IPS-20b (cell line): Measurements from ENCODE around the gene CXCL6.
A peak's percentile ranks its signal among the peaks of the same experiment; 100 is the strongest.

ENCODE experiments used
- H3K27ac ChIP-seq: one replicate; pipeline ENCODE4 v1.5.1; 2013; ENCODE audit warnings: low read length
- H3K27me3 ChIP-seq: 2 replicates; pipeline ENCODE4 v1.6.1; 2013; ENCODE audit warnings: mild to moderate bottlenecking, low read length, inconsistent platforms; ENCODE audit not compliant: insufficient read depth
- H3K36me3 ChIP-seq: 2 replicates; pipeline ENCODE4 v1.6.1; 2013; ENCODE audit warnings: low read depth, mild to moderate bottlenecking, inconsistent platforms, low read length, moderate library complexity; ENCODE audit not compliant: insufficient read depth
- H3K4me1 ChIP-seq: 2 replicates; pipeline ENCODE4 v1.6.1; 2013; ENCODE audit warnings: mild to moderate bottlenecking, control low read depth, inconsistent platforms, low read length, moderate library complexity; ENCODE audit not compliant: insufficient read depth
- H3K4me3 ChIP-seq: 2 replicates; pipeline ENCODE4 v1.5.1; 2013; ENCODE audit warnings: mild to moderate bottlenecking, low read length, inconsistent platforms
- H3K9ac ChIP-seq: 2 replicates; pipeline ENCODE4 v1.6.1; 2013; ENCODE audit warnings: low read depth, mild to moderate bottlenecking, inconsistent platforms, low read length, moderate library complexity
- H3K9me3 ChIP-seq: 2 replicates; pipeline ENCODE4 v1.6.1; 2013; ENCODE audit warnings: mild to moderate bottlenecking, low read depth, low read length, inconsistent platforms; ENCODE audit not compliant: insufficient read depth

The CXCL6 gene

DNA sequence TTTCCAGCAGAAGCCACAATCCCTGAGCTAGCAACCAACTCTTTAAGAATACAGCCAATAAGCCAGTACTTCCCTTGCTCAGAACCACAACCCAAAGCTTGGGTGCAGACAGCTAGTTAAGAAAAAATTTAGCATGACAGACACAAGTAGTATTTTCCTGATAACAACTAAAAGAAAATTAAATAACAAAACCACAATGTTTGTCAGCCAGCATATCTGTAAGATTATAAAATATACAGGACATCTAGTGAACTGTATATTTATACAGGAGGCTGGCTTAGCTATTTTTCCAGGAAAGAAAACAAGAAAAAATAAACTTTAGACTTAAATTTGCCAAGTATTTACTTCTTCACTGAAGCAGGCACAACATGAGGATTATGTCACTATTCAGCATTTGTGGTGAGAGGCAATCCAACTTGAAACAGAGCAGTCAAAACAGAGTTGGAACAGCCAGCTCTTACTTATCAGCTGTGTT is 23.2 kb downstream of the CXCL6 start:
- no peak overlapping the region for H3K27ac ChIP-seq
- H3K9me3 ChIP-seq = no peaks in the 10 kb centered on the region
- no peaks in the 10 kb centered on the region for H3K27me3 ChIP-seq
- no peaks in the 10 kb centered on the region for H3K4me1 ChIP-seq
- H3K36me3 ChIP-seq = no peaks in the 10 kb centered on the region
- no peak overlapping the region for H3K9ac ChIP-seq
- H3K4me3 ChIP-seq = no peak overlapping the region

DNA sequence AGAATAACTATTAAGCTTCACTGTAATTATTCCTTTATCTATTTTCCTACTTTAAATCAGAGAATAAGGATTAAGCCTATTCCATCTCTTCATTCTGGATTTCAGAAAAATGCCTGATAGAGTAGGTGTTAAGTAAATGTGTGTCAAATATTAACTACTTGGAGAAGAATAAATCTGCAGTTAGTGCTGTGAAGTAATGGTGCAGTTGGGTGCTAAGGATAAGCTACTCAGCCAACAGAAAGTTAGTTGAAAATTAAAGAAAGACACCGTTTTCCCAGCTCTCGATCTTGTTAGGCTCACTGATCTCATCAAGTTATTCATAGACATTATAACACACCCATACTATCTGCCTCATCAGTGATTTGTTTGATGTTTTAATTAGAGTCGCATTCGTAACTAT is 23.7 kb downstream of the CXCL6 start:
- no peaks in the 10 kb centered on the region for H3K27me3 ChIP-seq
- H3K9me3 ChIP-seq = no peaks in the 10 kb centered on the region
- peaks cover 2% of the 10 kb centered on the region; the same call in 1 of the 2 replicates for H3K4me1 ChIP-seq
- H3K27ac ChIP-seq = no peak overlapping the region
- H3K9ac ChIP-seq = no peak overlapping the region
- H3K36me3 ChIP-seq = no peaks in the 10 kb centered on the region
- no peak overlapping the region for H3K4me3 ChIP-seq

DNA sequence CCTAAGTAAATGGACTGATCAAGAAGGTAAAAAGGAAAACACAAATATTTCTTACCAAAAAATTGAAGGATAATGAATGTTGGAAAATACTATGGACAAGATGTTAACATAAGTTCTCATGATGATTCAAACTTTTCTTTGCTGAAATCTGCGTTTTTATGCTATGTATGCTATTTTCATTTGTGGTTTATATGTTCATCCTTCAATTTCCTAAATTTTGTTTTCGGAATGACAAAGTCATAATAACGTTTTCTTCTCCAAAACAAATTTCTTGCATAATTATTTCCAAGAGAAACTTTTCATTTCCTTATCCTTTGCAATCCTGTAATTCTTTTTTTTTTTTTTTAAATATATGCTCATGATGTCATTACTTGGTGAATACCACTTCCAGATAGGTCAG is 24.4 kb downstream of the CXCL6 start:
- Histone ChIP-seq H3K27me3 (no peaks in the 10 kb centered on the region), H3K36me3 (no peaks in the 10 kb centered on the region), H3K4me1 (peaks cover 2% of the 10 kb centered on the region; the same call in 1 of the 2 replicates), H3K9me3 (no peaks in the 10 kb centered on the region), H3K9ac (no peak overlapping the region), H3K27ac (no peak overlapping the region), H3K4me3 (no peak overlapping the region)

DNA sequence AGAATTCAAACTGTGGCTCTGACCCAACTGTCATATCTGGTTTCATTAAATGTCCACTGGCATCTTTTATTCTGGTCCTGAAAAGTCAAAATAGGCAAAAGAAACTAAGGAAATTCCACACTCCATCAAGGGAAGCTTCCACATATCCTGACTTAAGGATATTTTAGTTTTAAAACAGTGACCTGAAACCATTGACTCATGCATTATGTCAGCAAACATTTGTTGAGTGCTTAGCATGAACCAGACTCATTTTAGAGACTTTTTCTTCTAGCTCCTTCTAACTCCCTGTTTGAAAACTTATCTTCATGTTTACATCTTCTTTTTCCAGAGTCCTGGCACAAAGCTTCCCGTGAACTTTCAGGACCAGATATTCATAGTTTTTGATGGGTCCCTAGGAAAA is 25.8 kb downstream of the CXCL6 start:
- no peak overlapping the region for H3K4me3 ChIP-seq
- no peaks in the 10 kb centered on the region for H3K36me3 ChIP-seq
- H3K27me3 ChIP-seq = no peaks in the 10 kb centered on the region
- H3K27ac ChIP-seq = no peak overlapping the region
- H3K4me1 ChIP-seq = peaks cover 2% of the 10 kb centered on the region; the same call in 1 of the 2 replicates
- no peaks in the 10 kb centered on the region for H3K9me3 ChIP-seq
- H3K9ac ChIP-seq = no peak overlapping the region

- Histone ChIP-seq H3K9ac (no peak overlapping the region), H3K27me3 (peaks cover 17% of the 10 kb centered on the region), H3K4me3 (no peak overlapping the region), H3K36me3 (no peaks in the 10 kb centered on the region), H3K27ac (no peak overlapping the region), H3K9me3 (no peaks in the 10 kb centered on the region), H3K4me1 (peaks cover 2% of the 10 kb centered on the region; the same call in 1 of the 2 replicates)
Observed at GRCh38 chr4:73864365-73864764, 27.9 kb downstream of the CXCL6 start.

- no peak overlapping the region for H3K4me3 ChIP-seq
- no peak overlapping the region for H3K9ac ChIP-seq
- H3K36me3 ChIP-seq = no peaks in the 10 kb centered on the region
- peaks cover 23% of the 10 kb centered on the region for H3K27me3 ChIP-seq
- H3K4me1 ChIP-seq = peaks cover 5% of the 10 kb centered on the region
- no peak overlapping the region for H3K27ac ChIP-seq
- H3K9me3 ChIP-seq = no peaks in the 10 kb centered on the region
Observed at GRCh38 chr4:73864961-73865360, 28.5 kb downstream of the CXCL6 start.

GRCh38 chr4:73865431-73866096 is 29.1 kb downstream of the CXCL6 start:
- no peak overlapping the region for H3K4me3 ChIP-seq
- H3K27ac ChIP-seq = no peak overlapping the region
- H3K4me1 ChIP-seq = peaks cover 8% of the 10 kb centered on the region
- no peaks in the 10 kb centered on the region for H3K9me3 ChIP-seq
- H3K36me3 ChIP-seq = no peaks in the 10 kb centered on the region
- H3K9ac ChIP-seq = no peak overlapping the region
- H3K27me3 ChIP-seq = peaks cover 29% of the 10 kb centered on the region

GRCh38 chr4:73866246-73866645 is 29.8 kb downstream of the CXCL6 start:
- Histone ChIP-seq H3K4me3 (no peak overlapping the region), H3K36me3 (no peaks in the 10 kb centered on the region), H3K9ac (no peak overlapping the region), H3K27ac (no peak overlapping the region), H3K4me1 (peaks cover 8% of the 10 kb centered on the region), H3K27me3 (peaks cover 33% of the 10 kb centered on the region), H3K9me3 (no peaks in the 10 kb centered on the region)

GRCh38 chr4:73867783-73868182 is 31.3 kb downstream of the CXCL6 start:
- Histone ChIP-seq H3K27me3 (peaks cover 33% of the 10 kb centered on the region), H3K4me1 (peaks cover 8% of the 10 kb centered on the region), H3K9ac (no peak overlapping the region), H3K9me3 (no peaks in the 10 kb centered on the region), H3K4me3 (no peak overlapping the region), H3K36me3 (no peaks in the 10 kb centered on the region), H3K27ac (no peak overlapping the region)

- peaks cover 33% of the 10 kb centered on the region for H3K27me3 ChIP-seq
- no peak overlapping the region for H3K27ac ChIP-seq
- H3K36me3 ChIP-seq = no peaks in the 10 kb centered on the region
- peak overlapping the region; percentile 82 for H3K4me3 ChIP-seq
- H3K9ac ChIP-seq = peak overlapping the region; percentile 62; the same call in 1 of the 2 replicates
- H3K4me1 ChIP-seq = peaks cover 8% of the 10 kb centered on the region
- no peaks in the 10 kb centered on the region for H3K9me3 ChIP-seq
Observed at GRCh38 chr4:73868206-73869129, 32.0 kb downstream of the CXCL6 start.

DNA sequence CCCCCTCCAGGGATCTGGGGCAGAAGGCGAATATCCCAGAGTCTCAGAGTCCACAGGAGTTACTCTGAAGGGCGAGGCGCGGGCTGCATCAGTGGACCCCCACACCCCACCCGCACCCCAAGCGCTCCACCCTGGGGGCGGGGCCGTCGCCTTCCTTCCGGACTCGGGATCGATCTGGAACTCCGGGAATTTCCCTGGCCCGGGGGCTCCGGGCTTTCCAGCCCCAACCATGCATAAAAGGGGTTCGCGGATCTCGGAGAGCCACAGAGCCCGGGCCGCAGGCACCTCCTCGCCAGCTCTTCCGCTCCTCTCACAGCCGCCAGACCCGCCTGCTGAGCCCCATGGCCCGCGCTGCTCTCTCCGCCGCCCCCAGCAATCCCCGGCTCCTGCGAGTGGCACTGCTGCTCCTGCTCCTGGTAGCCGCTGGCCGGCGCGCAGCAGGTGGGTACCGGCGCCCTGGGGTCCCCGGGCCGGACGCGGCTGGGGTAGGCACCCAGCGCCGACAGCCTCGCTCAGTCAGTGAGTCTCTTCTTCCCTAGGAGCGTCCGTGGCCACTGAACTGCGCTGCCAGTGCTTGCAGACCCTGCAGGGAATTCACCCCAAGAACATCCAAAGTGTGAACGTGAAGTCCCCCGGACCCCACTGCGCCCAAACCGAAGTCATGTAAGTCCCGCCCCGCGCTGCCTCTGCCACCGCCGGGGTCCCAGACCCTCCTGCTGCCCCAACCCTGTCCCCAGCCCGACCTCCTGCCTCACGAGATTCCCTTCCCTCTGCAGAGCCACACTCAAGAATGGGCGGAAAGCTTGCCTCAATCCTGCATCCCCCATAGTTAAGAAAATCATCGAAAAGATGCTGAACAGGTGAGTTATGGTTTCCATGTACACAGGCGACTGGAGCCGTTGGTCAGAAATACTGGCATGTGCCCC is 32.9 kb downstream of the CXCL6 start, which contains the start of gene CXCL1:
Gene CXCL1 (plus strand): TSS at position 264 of the 926 bp plus-strand sequence. CDS start 78 bp downstream, at position 342.
- H3K27me3 ChIP-seq = peaks cover 33% of the 10 kb centered on the region
- H3K27ac ChIP-seq = no peak within 1 kb of the TSS
- peak within 1 kb of the TSS; percentile 62; the same call in 1 of the 2 replicates for H3K9ac ChIP-seq
- peaks cover 8% of the 10 kb centered on the region for H3K4me1 ChIP-seq
- no peaks in the 10 kb centered on the region for H3K36me3 ChIP-seq
- H3K9me3 ChIP-seq = no peaks in the 10 kb centered on the region
- peak within 1 kb of the TSS; percentile 82 for H3K4me3 ChIP-seq
